Stimulated activated naive CD4-positive, alpha-beta T cell treated with Interleukin-2 at 50 U/mL for 16 hours (primary cell): Measurements from ENCODE around the gene CREB3.
A peak's percentile ranks its signal among the peaks of the same experiment; 100 is the strongest.

Experiments used
- DNase-seq: peaks from one replicate; lab custom pipeline; 2025; lab: John Stamatoyannopoulos, UW

Gene CREB3, protein sequence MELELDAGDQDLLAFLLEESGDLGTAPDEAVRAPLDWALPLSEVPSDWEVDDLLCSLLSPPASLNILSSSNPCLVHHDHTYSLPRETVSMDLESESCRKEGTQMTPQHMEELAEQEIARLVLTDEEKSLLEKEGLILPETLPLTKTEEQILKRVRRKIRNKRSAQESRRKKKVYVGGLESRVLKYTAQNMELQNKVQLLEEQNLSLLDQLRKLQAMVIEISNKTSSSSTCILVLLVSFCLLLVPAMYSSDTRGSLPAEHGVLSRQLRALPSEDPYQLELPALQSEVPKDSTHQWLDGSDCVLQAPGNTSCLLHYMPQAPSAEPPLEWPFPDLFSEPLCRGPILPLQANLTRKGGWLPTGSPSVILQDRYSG

DNA sequence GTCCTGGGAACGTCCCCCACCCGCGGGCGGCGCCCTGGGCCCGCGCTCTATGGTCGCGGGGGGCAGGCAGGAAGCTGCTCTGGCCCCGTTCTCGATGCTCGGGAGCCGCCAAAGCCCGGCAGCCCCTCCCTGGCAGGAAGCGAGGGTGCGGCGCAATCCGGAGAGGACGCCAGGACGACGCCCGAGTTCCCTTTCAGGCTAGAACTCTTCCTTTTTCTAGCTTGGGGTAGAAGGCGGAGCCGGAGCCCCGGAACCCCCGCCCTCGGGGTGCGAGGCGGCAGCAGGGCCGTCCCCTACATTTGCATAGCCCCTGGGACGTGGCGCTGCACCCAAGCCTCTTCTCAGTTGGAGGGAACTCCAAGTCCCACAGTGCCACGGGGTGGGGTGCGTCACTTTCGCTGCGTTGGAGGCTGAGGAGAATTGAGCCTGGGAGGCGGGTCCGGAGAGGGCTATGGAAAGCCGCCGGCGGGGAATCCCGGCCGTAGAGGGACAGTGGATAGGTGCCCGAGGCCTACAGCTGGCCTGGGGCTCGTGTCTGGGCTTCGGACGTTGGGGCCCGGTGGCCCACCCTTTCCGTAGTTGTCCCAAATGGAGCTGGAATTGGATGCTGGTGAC lies at the start of gene CREB3, which contains the start of gene TLN1:
TSS of gene CREB3 (plus strand) at position 482 of the 615 bp plus-strand sequence. CDS start at position 589, 107 bp downstream.
TSS of gene TLN1 (minus strand) at position 11 of the 615 bp plus-strand sequence. CDS start 6,501 bp downstream, outside the sequence.
- peak; percentile 98 for DNase-seq

DNA sequence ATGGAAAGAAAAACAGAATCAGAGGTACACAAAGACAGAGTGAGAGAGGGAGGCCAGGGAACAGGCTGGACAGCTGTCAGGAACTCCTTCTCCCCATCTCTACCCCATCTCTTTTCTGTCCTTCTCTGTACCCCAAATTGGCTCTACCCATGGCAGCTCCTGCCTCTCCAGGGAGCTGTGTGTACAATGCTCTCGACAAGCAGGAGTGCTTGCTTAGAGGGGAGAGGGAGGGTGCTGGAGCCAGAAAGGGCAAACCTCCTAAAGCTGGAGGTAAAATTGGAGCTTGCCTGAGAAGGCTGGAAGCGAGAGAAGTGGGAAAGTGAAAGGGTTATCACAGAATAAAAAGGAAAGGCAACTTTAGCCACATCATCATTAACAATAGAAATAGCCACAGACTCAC lies 49.1 kb upstream of the CREB3 start:
- no peak for DNase-seq

DNA sequence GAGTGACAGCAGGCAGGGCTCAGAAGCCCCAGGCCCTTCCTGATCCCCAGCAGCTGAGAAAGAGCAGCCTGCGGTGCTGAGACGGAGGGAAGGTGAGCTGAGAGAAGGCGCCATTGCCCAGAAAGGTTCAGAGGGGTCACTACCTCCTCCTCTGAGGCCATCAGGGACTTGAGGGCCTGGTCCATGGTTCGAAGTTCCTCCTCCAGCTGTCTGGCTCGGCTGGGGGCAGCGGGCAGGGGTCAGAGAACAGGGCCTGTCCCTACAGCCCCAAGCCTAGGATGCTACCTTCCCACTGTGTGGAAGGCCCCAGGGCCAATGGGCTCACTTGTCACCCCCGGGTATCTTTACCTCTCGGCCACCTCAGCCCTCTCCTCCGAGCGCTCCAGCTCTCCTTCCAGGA lies 47.5 kb upstream of the CREB3 start:
- no peak for DNase-seq

DNA sequence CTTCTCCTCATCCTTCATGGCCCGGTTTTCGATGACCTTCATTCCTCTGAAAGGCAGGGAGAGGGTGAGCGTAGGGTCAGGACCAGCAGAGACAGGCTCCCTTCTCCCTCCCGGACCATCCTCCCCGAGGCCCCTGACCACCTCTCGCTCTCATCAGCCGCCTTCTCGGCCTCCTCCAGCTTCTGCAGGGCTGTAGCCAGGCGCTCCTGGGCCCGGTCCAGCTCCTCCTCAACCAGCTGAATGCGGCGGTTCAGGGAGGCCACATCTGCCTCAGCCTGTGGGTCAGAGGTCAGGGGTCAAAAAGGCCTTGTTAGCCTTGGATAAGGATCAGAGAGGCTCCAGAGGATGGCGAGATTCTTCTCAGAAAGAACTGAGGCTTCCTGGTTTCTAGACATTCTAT lies 47.0 kb upstream of the CREB3 start:
- DNase-seq: no peak

DNA sequence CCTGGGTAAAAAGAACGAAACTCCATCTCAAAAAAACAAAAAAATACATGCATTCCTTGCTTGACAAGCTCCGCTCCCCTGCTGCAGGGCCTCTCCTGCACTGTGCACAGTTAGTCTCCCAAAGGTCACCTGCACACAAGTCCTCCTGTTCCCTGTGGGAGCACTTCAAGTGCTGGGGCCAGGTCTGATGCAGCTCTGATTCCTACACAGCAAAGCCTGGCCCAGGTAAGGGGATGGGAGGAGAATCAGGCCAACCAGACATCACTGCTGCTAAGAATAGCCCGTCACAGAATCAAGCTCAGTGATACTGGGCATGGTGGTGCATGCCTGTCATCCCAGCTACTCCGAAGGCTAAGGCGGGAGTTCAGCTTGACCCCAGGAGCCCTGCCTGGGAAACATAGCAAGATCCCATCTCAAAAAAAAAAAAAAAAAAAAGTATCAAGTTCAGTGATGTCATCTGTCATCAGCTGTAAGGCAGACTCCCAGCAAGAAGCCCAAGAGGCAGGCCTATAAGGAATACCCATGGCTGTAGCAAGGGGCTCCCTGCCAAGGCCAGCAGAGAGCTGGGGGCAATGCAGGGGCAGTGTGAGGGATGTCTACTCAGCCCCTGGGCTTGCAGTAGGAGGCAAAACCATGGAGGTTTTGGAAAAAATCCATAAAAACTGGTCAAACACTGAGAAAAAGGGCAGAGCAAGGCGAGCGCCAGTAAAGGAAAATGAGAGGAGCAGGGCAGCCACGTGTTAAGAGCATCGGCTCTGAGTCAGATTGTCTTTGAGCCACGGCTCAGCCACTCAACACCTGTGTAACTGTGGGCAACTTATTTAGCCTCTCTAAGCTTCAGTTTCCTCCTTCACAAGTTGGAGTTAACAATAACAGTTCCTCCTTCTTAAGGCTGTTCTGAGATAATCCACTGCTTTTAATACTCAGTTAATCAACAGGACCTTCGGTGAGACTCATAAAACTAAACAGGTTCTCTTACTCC lies 46.0 kb upstream of the CREB3 start:
- no peak for DNase-seq

DNA sequence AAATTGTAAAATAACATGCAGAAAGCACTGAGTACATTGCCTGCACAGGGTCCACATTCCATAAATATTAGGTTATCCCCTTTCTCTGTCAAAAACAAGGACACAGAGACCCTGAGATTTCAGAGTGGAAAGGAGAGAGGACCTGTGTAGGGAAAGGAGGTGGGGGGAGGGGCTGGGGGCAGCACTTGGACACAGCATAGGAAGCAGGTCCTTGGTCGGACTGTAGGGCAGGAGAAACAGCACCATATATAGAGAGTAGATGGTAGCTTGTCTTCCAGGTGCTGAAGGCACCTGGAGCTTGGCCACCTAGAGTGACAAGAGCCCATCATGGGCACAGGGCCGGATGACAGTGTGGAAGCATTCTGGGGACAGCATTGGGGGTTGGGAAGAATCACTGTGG lies 45.2 kb upstream of the CREB3 start:
- no peak for DNase-seq

DNA sequence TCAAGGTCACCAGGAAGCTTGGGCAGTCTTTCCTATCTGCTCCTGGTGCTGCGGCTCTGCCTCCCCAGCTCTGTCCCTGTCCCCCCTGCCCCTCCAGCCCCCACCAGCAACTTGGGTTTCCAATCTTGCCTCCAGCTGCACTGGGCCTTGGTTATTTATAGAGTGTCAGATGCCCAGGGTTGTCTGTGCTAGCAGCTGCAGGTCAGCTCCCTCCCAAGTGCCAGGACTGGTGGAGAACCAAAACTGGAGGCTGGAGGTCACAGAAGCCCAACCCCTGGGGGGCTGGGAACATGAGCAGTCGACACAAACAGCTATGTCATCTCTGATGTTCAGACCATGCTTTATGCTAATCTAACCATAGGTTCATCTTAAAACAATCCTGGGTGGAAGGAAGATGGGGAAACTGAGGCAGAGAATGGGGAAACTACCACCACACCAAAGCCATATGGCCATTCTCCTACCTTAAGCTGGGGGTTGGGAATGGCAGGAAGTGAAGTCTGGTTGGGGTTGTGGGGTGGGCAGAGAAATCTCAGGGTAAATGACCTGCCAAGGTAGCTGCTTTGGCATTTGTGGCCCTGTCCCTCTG lies 44.4 kb upstream of the CREB3 start:
- DNase-seq: no peak

DNA sequence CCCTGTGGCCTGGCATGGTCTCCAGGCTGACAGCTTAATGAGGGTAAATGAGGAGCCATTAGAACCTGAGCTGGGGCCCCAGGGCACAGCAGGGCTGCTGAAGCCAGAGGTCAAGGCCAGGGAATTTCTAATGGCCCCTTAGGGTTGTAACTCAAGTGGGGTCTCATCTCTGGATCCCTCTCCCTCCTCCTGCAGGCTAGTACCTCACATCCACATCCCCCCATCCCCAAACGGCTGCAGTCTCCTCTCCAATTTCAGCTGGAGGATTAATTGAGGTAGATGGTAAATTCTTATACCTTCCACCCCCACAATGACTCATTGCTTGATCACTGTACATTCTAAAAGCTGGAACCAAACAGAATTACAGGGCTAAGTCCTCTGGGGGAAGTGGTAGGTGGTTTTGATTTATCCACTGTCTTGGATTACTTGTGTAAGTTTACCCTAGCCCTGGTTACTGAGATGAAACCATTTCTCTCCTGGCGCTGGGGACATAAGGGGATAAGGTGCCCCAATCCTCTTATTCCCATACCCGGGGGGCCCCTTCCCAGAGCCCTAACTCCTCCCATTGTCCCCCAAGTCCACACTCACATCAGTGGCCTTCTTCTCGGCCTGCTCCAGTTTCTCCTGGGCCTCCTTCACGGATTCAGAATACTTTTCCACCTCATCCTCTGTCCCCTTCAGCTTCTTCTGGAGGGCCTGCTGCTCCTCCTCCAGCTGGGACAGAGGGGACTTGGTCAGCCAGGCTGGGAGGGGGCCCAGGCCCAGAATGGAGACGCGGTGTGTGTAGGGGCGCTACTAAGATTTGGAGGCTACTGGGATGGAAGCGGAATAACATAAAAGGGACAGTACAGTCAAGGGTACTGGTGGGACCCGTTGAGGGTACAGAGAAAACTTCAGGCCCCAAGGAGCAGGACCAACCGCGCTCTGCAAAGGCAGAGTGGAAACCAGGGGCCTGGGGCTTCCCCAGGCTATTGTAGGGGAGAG lies 43.6 kb upstream of the CREB3 start:
- no peak for DNase-seq

DNA sequence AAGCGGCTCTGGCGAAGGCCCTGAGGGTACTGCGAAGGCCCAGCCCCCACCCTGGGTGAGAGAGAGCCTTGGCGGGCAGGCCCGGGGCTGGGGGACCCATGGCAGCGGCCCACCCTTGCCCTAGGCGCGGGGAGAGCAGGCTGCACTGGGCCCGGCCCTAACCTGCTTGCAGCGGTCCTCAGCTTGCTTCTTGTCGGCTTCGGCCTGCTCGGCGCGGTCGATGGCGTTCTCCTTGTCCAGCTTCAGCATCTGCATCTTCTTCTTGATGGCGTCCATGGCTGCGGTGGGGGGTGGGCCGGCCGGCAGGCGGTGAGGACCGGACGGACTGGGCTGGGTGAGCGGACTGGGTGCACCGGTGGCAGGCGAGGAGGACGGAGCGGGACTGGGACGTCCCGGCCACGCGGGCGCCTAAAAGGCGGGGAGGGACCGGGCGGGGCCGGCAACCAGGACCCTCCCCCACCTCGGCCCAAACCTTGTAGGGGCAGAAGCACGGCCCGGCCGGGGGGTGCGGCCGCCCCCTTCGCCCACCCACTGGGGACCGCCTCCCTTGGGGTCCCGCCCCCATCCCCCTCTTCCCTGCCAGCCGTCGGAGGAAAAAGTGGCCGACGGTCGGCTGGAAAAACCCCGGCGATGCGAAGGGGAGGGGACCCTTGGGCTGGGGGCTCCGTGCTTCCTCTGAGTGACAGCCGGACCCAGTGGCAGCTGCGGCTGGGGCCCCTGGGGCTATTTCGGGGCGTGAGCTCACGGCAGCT lies 42.7 kb upstream of the CREB3 start, which contains the start of gene TPM2:
TSS of gene TPM2 (minus strand) at position 384 of the 752 bp plus-strand sequence. CDS start at position 276, 108 bp downstream.
- DNase-seq: no peak

DNA sequence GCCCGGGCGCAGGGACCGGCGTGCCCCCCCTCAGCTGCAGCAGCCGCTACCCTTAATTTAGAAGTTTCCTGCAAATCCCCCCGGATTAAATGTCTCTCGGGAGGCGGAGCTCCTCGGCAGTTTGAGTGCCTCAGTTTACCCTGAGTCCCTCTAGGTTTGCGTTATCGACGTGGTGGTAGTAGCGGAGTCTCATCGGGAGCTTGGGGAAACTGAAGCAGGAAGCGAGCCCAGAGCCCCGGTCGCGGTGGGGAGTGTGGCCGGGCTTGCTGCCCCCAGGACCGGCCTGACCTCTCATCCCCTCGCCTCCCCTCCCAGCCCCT lies 42.2 kb upstream of the CREB3 start:
- no peak for DNase-seq

DNA sequence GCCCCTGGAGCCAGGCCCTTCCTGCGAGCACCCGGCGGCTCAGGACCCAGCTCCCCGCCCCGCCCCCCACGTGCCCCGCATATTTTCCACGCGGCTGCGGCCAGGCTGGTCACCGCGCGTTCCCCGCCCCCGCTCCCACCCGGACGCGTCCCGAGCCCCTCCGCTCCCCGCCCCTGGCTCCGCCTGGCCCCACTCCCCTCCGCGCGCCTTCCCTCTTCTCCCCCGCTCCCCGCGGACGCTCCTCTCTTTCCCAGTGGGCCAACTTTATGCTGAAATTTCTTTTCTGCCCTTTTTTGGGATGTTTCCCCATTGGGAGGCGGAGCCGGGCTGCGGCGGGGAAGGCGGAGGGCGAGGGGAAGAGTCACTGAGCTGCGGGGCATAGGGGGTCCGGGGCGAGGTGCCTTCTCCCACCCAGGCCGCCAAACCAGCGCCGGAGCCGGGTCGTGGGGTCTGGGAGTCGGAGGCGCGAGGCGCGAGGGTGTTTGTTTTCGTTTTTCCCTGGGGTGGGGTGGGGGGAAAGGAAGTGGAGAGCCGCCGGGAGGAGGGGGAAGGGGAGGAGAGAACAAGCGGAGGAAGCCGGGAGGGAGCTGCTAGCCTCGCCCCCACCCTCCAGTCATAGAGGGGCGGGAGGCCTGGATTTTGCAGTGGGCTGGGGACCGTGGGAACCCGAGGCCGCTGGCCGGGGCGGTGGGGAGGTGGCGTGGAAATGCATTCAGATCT lies 41.7 kb upstream of the CREB3 start:
- DNase-seq: peak; percentile 32

DNA sequence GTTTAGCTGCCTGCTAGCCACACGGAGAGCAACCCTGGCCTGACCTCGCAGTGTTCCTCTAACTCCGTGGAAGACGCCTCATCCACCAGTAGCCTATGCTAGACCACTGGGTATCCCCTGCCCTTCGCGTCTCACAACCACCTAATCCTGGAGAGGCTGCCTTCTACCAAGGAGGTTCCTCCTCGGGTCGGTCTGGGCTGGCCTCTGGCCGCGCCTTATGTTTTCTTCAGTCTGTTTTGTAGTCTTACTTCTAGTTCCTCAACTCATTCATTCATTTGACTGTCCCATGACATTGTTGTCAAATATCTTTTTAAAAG lies 41.2 kb upstream of the CREB3 start:
- no peak for DNase-seq

DNA sequence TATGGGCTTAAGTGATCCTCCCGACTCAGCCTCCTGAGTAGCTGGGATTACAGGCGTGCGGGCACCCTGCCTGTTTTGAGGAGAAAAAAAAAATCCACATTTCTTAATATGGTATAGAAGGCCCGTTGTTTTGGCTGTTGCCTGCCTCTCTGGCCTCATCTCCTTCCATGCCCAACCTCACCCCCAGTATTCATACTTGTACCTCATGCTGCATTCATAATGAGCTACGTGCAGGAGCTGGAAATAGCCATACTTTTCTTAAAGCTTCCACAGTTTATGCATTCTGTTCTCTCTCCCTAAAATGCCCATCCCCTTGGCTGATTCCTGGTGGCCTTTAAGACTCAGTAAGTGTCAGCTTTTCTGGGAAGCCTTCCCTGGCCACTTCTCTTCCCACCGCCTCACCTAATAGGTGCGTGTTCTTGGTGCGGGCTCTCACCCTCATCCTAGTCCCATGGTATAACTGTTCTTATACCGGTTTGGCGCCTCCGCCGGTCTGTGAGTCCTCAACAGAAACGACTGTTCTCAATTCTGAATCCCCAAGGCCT lies 40.6 kb upstream of the CREB3 start:
- DNase-seq: no peak

DNA sequence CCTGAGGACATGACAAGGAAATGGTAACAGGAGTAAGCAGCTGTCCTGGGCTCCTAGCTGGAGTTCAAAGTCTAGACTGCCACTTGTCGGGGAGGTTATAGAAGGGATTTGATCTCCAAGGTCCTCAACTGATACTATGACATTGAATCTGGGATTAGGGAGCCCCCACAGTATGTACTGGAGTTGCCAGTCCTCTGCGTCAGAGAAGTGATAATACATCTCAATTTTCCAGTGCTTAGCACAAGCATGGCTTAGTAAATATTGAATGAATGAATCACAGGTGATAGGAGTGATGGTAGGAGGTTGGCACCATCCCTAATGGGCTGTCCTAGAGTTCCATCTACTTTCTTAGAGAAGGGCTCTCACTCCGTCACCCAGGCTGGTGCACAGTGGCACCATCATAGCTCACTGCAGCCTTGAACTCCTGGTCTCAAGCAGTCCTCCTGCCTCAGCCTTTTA lies 36.5 kb upstream of the CREB3 start:
- DNase-seq: no peak

DNA sequence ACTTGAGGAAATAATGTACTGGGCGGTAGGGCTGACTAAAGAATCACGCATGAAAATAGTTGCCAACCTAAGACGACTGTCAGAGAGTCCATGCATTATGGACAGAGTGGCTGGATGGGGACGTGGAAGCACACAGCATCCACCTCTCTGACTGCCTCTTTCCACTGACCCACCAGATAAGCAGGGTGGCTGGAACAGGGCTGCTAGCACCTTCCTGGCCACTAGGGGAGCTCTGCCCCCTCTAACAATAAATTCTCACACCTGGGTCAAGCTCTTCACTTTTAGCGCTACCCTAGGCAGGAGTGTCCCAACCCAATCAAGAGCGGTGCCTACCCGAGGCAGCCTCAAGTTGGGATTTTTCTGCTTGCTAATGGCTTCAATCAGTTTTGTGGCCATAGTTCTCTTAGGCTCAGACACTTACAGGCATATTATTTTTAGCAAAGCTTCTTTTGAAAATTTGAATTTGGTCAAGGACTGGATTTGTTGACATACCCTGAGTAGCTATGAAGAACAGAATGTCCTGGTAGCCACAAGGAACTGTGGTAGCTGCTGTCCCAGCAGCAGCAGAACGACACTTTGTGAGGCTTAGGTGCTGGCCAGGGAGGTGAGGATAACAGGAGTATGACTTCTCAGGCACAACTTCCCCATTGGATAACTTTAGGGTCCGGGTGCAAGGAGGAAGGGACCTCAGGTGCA lies 35.8 kb upstream of the CREB3 start:
- peak; percentile 32 for DNase-seq

DNA sequence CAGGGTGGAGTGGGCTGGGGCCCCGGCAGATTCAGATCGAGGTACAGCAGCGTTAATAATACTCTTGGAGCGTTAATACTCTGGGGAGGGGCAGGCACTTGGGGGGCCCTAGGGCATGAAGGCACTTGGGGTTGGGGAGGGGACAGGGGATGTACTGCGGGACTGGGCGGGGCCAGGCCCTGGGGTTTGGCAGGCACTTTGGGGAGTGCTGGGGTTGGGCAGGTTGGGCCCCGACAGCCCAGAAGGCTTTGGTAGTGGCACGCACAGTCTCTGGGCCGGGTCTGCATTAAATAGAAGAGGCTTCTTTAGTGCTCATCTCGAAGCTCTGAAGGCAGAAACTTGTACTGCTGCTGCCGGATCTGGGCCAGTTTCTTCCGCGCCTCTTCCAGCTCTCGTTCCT lies 35.0 kb upstream of the CREB3 start:
- no peak for DNase-seq

DNA sequence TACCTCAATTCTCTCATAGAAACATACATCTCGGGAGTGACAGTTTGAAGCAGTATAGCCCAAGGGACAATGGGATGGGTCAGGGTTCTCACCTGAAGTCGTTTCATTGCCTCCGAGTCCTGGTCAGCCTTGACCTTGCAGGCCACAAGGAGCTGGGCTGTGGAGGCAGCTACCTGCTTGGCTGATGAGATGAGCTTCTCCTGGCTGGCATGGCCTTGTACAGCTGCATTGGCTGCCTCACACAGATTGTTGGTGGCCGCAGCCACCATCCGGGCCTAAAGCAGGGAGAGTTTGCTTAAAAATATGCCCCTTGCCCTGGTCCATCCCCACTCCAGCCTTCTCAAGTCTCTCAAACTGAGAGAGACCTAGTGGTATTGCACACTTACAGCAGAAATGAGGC lies 34.2 kb upstream of the CREB3 start:
- DNase-seq: no peak

DNA sequence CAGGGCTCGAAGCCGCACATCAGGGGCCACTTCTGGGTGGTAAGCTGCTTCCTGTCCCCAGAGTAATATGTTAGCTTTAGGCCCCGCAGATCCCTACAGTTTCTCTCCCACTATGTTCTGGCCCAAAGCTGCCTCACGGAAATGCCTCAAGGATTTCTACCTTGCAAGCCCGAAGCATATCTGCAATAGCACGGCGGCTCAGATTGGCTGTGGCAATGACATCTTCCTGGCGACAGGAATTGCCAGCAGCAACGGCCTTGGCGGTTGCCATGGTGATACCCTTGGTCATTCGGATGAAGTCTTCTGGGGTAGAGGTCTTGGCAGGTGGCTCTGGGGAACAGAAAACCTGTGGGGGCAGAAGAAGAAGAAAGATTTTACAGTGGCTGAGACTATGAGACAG lies 32.4 kb upstream of the CREB3 start:
- no peak for DNase-seq

DNA sequence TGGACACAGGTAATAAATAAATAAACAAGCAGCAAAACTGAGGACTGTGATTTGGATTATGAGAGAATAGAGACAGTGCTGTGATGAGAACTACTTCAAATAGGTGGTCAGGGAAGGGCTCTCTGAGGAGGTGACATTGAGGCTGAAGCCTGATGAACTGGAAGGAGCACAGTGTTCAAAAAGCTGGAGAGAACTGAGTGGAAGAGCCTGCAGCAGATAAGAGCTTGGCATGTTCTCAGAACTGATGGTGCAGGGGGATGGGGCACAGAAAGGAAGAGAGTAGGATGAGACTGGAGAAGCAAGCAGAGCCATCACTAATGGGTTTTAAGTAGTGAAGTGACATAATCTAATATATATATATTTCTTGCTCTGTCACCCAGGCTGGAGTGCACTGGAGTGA lies 31.5 kb upstream of the CREB3 start:
- DNase-seq: no peak
